NCI-H1092 treated with DMSO at 0.1 percent for 48 hours (cell line): ENCODE measurements around the gene ZNF780B.

ENCODE experiments used
- DNase-seq: peaks from one replicate; lab custom pipeline; 2025; lab: John Stamatoyannopoulos, UW

ZNF780B gene

GRCh38 chr19:39982883-39983282, 73.1 kb downstream of the ZNF780B start:
- DNase-seq = no peak
